T-helper 2 cell treated with Interferon-gamma antibody and Interleukin-4, amounts not matched to agents 5 μg/mL and 100 μg/mL, for 36 hours (primary cell): ENCODE measurements around the gene CCNG2.
"Not testable (repeated sequence)": the region's sequence is repeated elsewhere in the genome, so short reads cannot be mapped to it uniquely, and the experiment has no call there.

Source experiments
- DNase-seq: peaks from one replicate; pipeline ENCODE4 v3.0.0; 2021; ENCODE audit warnings: low spot score
- H3K27ac Mint-ChIP-seq: one replicate; pipeline ENCODE4 v1.8.0; 2021; ENCODE audit warnings: mild to moderate bottlenecking, mixed read lengths
- H3K27me3 Mint-ChIP-seq: one replicate; pipeline ENCODE4 v1.8.0; 2021; ENCODE audit warnings: low read depth, mixed read lengths
- H3K36me3 Mint-ChIP-seq: one replicate; pipeline ENCODE4 v1.8.0; 2021; ENCODE audit warnings: low read depth, mixed read lengths
- H3K4me1 Mint-ChIP-seq: one replicate; pipeline ENCODE4 v1.8.0; 2021; ENCODE audit warnings: low read depth, mixed read lengths
- H3K4me3 Mint-ChIP-seq: one replicate; pipeline ENCODE4 v1.8.0; 2022; ENCODE audit warnings: mild to moderate bottlenecking, moderate library complexity, mixed read lengths
- H3K9me3 Mint-ChIP-seq: one replicate; pipeline ENCODE4 v1.8.0; 2021; ENCODE audit warnings: mixed read lengths

The CCNG2 gene

GRCh38 chr4:77132652-77133312 lies 24.2 kb upstream of the CCNG2 start:
- peaks cover 3% of the 10 kb centered on the region for H3K4me1 Mint-ChIP-seq
- H3K4me3 Mint-ChIP-seq, result no peak overlapping the region
- no peak for DNase-seq
- H3K27ac Mint-ChIP-seq, result no peak overlapping the region
- no peaks in the 10 kb centered on the region for H3K9me3 Mint-ChIP-seq
- H3K27me3 Mint-ChIP-seq, result peaks cover 17% of the 10 kb centered on the region
- no peaks in the 10 kb centered on the region for H3K36me3 Mint-ChIP-seq

DNA sequence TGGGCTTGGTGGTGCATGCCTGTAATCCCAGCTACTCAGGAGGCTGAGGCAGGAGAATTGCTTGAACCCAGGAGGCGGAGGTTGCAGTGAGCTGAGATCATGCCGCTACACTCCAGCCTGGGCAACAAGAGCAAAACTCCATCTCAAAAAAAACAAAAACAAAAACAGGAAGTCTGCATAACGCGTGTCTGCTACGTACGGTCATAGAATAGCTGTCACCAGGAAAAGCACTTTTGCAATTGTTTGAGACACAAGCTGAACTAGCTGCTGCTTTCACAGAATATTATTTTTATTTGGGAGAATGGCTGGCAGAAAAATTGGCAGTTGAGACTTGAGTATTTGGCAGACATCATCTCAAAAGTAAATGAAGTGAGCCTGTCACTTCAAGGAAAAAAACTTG lies 19.6 kb upstream of the CCNG2 start:
- not testable (repeated sequence) for DNase-seq, H3K4me3 Mint-ChIP-seq, H3K4me1 Mint-ChIP-seq, H3K9me3 Mint-ChIP-seq, H3K36me3 Mint-ChIP-seq
- peaks cover 12% of the 10 kb centered on the region for H3K27me3 Mint-ChIP-seq
- peak overlapping the region; percentile 4 for H3K27ac Mint-ChIP-seq

DNA sequence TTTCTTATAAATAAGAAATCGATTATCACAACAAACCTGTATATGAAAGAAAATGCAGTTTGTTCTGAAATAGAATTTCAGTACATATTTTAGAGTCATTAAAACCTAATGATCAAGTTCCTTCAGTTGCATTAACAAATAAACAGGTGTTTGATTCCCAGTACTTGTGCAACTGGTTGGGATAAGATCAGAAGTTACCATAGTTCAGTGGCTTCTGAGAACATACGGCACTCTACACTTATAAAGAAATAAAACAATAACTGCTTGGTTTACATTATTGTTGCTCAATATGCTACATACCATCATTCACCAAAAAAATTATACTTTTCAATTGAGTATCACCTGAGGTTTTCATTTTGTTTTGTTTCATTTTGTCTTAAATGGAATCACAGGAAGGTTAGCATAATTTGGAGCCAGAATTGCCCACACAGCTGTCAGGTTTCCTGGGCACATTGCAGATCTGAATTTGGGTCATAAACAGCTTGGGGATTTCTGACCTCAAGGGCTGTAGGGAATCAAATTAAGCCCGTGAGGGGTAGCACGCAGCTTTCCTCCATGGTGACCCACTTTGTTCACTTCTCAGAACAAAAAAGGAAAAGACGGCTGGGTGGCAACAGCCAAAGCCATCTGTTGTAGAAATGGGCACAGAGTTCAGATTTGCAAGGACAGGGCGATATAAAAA lies 14.9 kb upstream of the CCNG2 start:
- Mint-ChIP-seq H3K27me3 (peaks cover 7% of the 10 kb centered on the region), H3K27ac (no peak overlapping the region), H3K36me3 (no peaks in the 10 kb centered on the region), H3K4me3 (no peak overlapping the region), H3K9me3 (no peaks in the 10 kb centered on the region), H3K4me1 (peaks cover 24% of the 10 kb centered on the region)
- no peak for DNase-seq

DNA sequence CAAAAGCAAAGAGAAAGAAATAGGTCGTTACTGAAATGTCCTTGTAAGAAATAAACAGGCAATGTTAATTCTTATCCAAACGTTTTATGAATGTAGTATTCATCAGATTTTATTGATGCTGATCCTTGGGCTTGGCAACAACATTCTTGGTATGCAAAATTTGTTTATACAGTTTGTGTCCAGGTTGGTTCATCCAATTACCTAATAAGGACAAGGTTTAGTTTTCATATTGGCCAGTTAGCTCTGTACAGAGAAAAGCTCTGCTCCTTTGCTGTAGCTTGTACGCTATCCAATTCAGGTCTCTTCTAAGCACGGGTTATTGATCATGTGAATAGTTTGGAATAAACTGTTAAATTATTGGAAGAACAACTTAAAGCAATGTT lies 14.4 kb upstream of the CCNG2 start:
- Mint-ChIP-seq H3K9me3 (no peaks in the 10 kb centered on the region), H3K4me3 (no peak overlapping the region), H3K27ac (no peak overlapping the region), H3K4me1 (peaks cover 28% of the 10 kb centered on the region), H3K36me3 (no peaks in the 10 kb centered on the region), H3K27me3 (peaks cover 7% of the 10 kb centered on the region)
- no peak for DNase-seq

- Mint-ChIP-seq H3K4me1 (peaks cover 30% of the 10 kb centered on the region), H3K4me3 (no peak overlapping the region), H3K36me3 (no peaks in the 10 kb centered on the region), H3K27ac (no peak overlapping the region), H3K9me3 (no peaks in the 10 kb centered on the region), H3K27me3 (peaks cover 7% of the 10 kb centered on the region)
- DNase-seq, result no peak
These were observed 13.9 kb upstream of the CCNG2 start for GRCh38 chr4:77143091-77143490.

- Mint-ChIP-seq H3K4me1 (peaks cover 32% of the 10 kb centered on the region), H3K9me3 (no peaks in the 10 kb centered on the region), H3K27ac (peak overlapping the region; percentile 89), H3K36me3 (no peaks in the 10 kb centered on the region), H3K4me3 (peak overlapping the region; percentile 63), H3K27me3 (no peaks in the 10 kb centered on the region)
- no peak for DNase-seq
These were observed 11.2 kb upstream of the CCNG2 start for GRCh38 chr4:77145842-77146185.

DNA sequence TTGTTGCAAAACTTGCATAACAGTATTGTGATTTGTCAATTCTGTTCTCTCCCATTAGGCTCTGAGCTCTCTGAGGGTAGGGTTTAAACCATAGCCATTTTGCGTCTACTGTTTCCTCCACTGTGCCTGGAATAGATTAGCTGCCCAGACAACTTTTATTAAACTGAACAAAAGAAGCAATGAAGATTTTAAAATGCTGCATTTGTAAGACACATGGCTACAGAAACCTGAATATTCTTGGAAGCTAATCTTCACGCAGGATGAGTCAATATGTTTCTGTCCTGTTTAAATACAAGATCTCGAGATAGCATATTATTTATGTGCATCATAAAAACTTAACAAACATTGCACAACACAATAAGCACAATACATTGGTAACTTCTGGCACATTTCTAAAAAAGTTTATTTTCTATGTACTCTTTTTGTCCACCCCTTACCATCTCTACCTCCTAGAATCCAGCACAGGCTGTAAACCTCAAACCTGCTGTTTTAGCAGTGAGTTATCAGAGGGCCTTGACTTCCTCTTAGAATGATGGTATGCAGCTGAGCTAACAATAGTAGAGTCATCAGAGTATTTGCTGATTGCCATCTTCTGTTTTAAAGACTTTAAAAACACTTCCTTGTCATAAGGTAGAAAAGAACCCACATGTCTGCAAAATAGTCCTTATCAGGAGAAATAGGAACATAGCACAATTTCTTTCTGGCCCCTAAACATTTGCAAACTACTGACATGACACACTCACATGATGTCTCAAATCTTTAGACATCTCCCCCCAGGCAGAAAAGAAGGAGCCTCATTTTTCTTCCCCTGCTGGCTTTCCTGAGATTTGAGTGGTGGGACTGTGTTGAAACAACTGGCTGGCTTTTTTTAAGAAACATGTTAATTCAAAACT lies 10.6 kb upstream of the CCNG2 start:
- no peak for DNase-seq
- H3K9me3 Mint-ChIP-seq, result no peaks in the 10 kb centered on the region
- H3K36me3 Mint-ChIP-seq, result no peaks in the 10 kb centered on the region
- H3K27ac Mint-ChIP-seq, result peak overlapping the region; percentile 89
- H3K4me1 Mint-ChIP-seq, result peaks cover 32% of the 10 kb centered on the region
- H3K4me3 Mint-ChIP-seq, result peak overlapping the region; percentile 63
- H3K27me3 Mint-ChIP-seq, result no peaks in the 10 kb centered on the region

GRCh38 chr4:77147079-77147782 lies 9.8 kb upstream of the CCNG2 start:
- no peak for DNase-seq
- peak overlapping the region; percentile 89 for H3K27ac Mint-ChIP-seq
- no peaks in the 10 kb centered on the region for H3K36me3 Mint-ChIP-seq
- no peaks in the 10 kb centered on the region for H3K9me3 Mint-ChIP-seq
- H3K27me3 Mint-ChIP-seq, result no peaks in the 10 kb centered on the region
- peaks cover 32% of the 10 kb centered on the region for H3K4me1 Mint-ChIP-seq
- peak overlapping the region; percentile 63 for H3K4me3 Mint-ChIP-seq

DNA sequence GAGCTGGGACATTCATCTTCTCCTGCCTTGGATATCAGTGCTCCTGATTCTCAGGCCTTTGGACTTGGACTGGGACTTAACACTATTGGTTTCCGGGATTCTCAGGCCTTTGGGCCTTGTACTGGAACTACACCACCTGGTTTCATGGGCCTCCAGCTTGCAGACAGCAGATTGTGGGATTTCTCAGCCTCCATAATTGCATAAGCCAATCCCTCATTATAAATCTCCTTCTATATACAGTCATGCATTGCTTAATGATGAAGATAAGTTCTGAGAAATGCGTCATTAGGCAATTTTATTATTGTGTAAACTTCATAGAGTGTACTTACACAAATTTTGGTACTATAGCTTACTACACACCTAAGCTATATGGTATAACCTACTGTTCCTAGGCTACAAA lies 8.9 kb upstream of the CCNG2 start:
- no peak overlapping the region for H3K27ac Mint-ChIP-seq
- H3K4me3 Mint-ChIP-seq, result no peak overlapping the region
- no peaks in the 10 kb centered on the region for H3K9me3 Mint-ChIP-seq
- H3K36me3 Mint-ChIP-seq, result no peaks in the 10 kb centered on the region
- no peak for DNase-seq
- H3K4me1 Mint-ChIP-seq, result peaks cover 34% of the 10 kb centered on the region
- no peaks in the 10 kb centered on the region for H3K27me3 Mint-ChIP-seq

- peaks cover 46% of the 10 kb centered on the region for H3K4me1 Mint-ChIP-seq
- no peaks in the 10 kb centered on the region for H3K36me3 Mint-ChIP-seq
- H3K9me3 Mint-ChIP-seq, result no peaks in the 10 kb centered on the region
- no peak overlapping the region for H3K4me3 Mint-ChIP-seq
- no peaks in the 10 kb centered on the region for H3K27me3 Mint-ChIP-seq
- DNase-seq, result no peak
- H3K27ac Mint-ChIP-seq, result no peak overlapping the region
These were observed 7.2 kb upstream of the CCNG2 start for GRCh38 chr4:77149789-77150188.

DNA sequence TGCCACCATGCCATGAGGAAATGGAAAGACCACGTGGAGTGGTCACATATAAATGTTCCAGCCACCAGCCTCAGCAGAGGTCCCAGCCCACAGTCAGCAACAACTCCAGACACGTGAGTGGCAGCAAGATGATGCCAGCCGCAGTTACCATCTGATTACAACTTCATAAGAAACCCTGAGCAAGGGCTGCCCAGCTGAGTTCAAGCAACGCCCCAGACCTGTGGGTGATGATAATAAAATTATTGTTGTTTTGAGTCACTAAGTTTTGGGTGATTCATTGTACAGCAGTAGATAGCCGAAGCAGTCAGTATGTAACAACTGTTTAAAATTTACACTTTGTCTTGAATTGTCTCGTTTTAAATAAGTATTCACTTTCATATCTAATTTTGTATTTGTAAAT lies 5.8 kb upstream of the CCNG2 start:
- no peaks in the 10 kb centered on the region for H3K9me3 Mint-ChIP-seq
- no peak for DNase-seq
- H3K27ac Mint-ChIP-seq, result no peak overlapping the region
- H3K4me1 Mint-ChIP-seq, result peaks cover 49% of the 10 kb centered on the region
- H3K36me3 Mint-ChIP-seq, result no peaks in the 10 kb centered on the region
- H3K4me3 Mint-ChIP-seq, result no peak overlapping the region
- H3K27me3 Mint-ChIP-seq, result no peaks in the 10 kb centered on the region

DNA sequence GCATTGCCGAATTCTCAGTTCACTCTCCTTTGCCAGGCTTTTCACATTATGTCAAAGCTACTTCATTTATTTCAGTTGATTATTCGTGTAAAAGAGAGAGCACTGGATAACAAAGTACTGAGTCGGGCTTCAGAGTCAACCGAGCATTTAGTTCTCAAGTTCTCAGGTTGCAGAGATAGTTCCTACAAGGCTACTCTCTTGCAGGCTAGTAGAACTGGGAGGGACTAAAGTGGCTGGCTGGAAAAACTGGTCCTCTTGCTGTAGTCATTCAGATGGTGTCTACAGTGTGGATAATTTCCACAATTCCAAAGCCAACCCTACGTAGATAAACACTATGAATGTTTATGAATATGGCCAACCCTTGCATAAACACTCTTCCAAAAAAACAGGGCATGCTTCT lies 4.6 kb upstream of the CCNG2 start:
- no peak for DNase-seq
- Mint-ChIP-seq H3K4me1 (peaks cover 40% of the 10 kb centered on the region), H3K4me3 (no peak overlapping the region), H3K9me3 (no peaks in the 10 kb centered on the region), H3K27ac (no peak overlapping the region), H3K27me3 (no peaks in the 10 kb centered on the region), H3K36me3 (no peaks in the 10 kb centered on the region)

DNA sequence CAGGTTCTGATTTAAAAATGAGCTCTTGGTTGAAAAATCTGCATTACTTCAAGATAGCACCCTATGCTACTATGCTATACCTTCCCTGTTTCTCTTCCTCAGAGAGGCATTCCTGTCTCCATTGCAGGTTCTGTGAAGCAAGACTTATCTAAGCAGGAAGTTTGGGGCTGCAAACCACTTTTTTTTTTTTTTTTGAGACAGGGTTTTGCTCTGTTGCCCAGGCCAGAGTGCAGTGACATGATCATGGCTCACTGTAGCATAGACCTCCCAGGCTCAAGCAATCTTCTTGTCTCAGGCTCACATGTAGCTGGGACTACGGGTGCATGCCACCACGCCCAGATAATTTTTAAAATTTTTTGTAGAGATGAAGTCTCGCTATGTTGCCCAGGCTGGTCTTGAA lies 4.0 kb upstream of the CCNG2 start:
- Mint-ChIP-seq H3K4me3 (no peak overlapping the region), H3K27ac (no peak overlapping the region), H3K9me3 (no peaks in the 10 kb centered on the region), H3K27me3 (no peaks in the 10 kb centered on the region), H3K4me1 (peaks cover 36% of the 10 kb centered on the region), H3K36me3 (no peaks in the 10 kb centered on the region)
- DNase-seq, result no peak

- H3K36me3 Mint-ChIP-seq, result peaks cover 4% of the 10 kb centered on the region
- no peaks in the 10 kb centered on the region for H3K9me3 Mint-ChIP-seq
- no peak overlapping the region for H3K4me3 Mint-ChIP-seq
- H3K27me3 Mint-ChIP-seq, result no peaks in the 10 kb centered on the region
- peaks cover 45% of the 10 kb centered on the region for H3K4me1 Mint-ChIP-seq
- no peak overlapping the region for H3K27ac Mint-ChIP-seq
- DNase-seq, result no peak
These were observed 2.9 kb upstream of the CCNG2 start for GRCh38 chr4:77154065-77154464.
